Gastrocnemius medialis (tissue), 4 donors: ENCODE results near the gene TSPAN14. TPM values are rescaled to one million over a fixed set of nuclear protein-coding genes. Genes with fewer than 3 reads are reported as not detected.

Experiments
- ATAC-seq, 2 donors: fragments of 150-250 bp; one replicate each; pipeline ENCODE4 v1.9.1; 2016
- DNase-seq, 2 donors: peaks; one replicate each; pipeline ENCODE4 v3.0.0-alpha.2; 2019
- H3K27ac ChIP-seq, 4 donors: fragments of 200-600 bp; sonication (generic); 1 replicate in 1 of 4; 2 replicates in 3 of 4; pipeline ENCODE4 v1.5.1; 2016 to 2018; ENCODE audit warnings: mild to moderate bottlenecking in 2 of 4, moderate library complexity in 1 of 4
- H3K27me3 ChIP-seq, 3 donors: fragments of 200-600 bp; sonication (generic) in 2 of 3; 1 replicate in 1 of 3; 2 replicates in 2 of 3; pipeline versions ENCODE4 v1.5.1 to v1.6.0; 2016 to 2019; ENCODE audit warnings: mild to moderate bottlenecking in 1 of 3, moderate library complexity in 1 of 3
- H3K36me3 ChIP-seq, 2 donors: fragments of 200-600 bp; sonication (generic) in 1 of 2; one replicate each; pipeline ENCODE4 v1.5.1; 2017 to 2018
- H3K4me1 ChIP-seq, 2 donors: fragments of 200-600 bp; sonication (generic) in 1 of 2; one replicate each; pipeline ENCODE4 v1.5.1; 2016 to 2017; ENCODE audit warnings: mild to moderate bottlenecking in 2 of 2
- H3K4me3 ChIP-seq, 4 donors: fragments of 200-600 bp; sonication (generic) in 3 of 4; 1 replicate in 1 of 4; 2 replicates in 3 of 4; pipeline ENCODE4 v1.5.1; 2016 to 2019; ENCODE audit warnings: mild to moderate bottlenecking in 2 of 4
- H3K9me3 ChIP-seq, 3 donors: fragments of 200-600 bp; sonication (generic) in 2 of 3; 1 replicate in 1 of 3; 2 replicates in 2 of 3; pipeline ENCODE4 v1.5.1; 2016 to 2019
- POLR2A ChIP-seq, 2 donors: fragments of 450-650 bp; IDR thresholded peaks; one replicate each; pipeline ENCODE4 v1.6.1; 2017; ENCODE audit warnings: antibody characterized with exemption in 2 of 2, mild to moderate bottlenecking in 2 of 2, moderate library complexity in 2 of 2
- in situ Hi-C, 4 donors: fragments of 200-750 bp; cut with MboI; loops; one replicate each; pipeline versions ENCODE4 v1.15.0 to v1.8.0; 2017; ENCODE audit warnings: low sequenced_read_pairs in 4 of 4
- intact Hi-C: fragments of 100-400 bp; cut with DNase I; formaldehyde crosslinking; loops from one replicate; pipeline ENCODE4 v1.15.1; 2023; ENCODE audit warnings: low total_unique reads
- total RNA-seq, 4 donors: library from RNA; depleted of rRNA; stranded (reverse); fragments of >200 nt; gene quantifications; one replicate each; pipeline versions ENCODE4 v1.1.0 to v1.2.3, GENCODE V29; 2016
- TF ChIP-seq, protein P1 (sequence below), 5 experiments: fragments of 450-650 bp in 3 of 5; fragments of 200-600 bp in 2 of 5; sonication (generic) in 2 of 5; IDR thresholded peaks in 4 of 5; conservative IDR thresholded peaks in 1 of 5; 1 replicate in 4 of 5; 2 replicates in 1 of 5; pipeline ENCODE4 v1.5.1; 2016 to 2019; ENCODE audit warnings: antibody characterized with exemption in 5 of 5, mild to moderate bottlenecking in 3 of 5, moderate library complexity in 3 of 5

TSPAN14 gene
- total RNA-seq, 4 donors from 2014 or later: 22.6 to 29.3 (median 26.9) TPM

DNA sequence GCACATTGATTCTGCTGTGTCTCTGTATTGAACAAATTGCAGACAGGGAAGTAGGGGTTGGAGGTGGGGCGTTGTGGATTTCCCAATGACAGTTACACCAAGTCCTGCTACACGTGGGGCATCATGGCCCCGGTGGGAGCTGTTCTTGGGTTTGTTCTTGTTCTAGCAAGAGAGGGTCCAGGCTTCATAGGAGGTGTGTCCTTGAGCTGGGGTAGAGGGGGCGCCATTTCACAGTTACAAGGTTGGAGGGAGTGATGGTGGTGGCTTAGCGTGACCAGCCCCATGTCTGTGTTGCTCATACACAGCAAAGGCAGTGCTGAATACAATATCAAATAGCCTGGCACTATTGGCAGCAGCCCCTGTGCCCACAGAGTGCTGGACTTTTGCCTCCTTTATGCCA, 99.3 kb downstream of the TSPAN14 start:
- no peak for DNase-seq
- TF ChIP-seq, protein P1, sequence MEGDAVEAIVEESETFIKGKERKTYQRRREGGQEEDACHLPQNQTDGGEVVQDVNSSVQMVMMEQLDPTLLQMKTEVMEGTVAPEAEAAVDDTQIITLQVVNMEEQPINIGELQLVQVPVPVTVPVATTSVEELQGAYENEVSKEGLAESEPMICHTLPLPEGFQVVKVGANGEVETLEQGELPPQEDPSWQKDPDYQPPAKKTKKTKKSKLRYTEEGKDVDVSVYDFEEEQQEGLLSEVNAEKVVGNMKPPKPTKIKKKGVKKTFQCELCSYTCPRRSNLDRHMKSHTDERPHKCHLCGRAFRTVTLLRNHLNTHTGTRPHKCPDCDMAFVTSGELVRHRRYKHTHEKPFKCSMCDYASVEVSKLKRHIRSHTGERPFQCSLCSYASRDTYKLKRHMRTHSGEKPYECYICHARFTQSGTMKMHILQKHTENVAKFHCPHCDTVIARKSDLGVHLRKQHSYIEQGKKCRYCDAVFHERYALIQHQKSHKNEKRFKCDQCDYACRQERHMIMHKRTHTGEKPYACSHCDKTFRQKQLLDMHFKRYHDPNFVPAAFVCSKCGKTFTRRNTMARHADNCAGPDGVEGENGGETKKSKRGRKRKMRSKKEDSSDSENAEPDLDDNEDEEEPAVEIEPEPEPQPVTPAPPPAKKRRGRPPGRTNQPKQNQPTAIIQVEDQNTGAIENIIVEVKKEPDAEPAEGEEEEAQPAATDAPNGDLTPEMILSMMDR (IDR thresholded peaks at IDR 0.05 in 4 of 5, conservative IDR thresholded peaks at IDR 0.05 in 1 of 5): no peak
- no peak for TF ChIP-seq POLR2A (IDR thresholded peaks at IDR 0.05)
- Histone ChIP-seq H3K27ac (no peak overlapping the region), H3K27me3 (no peaks in the 10 kb centered on the region), H3K36me3 (no peaks in the 10 kb centered on the region), H3K4me1 (no peaks in the 10 kb centered on the region), H3K9me3 (no peaks in the 10 kb centered on the region), H3K4me3 (no peak overlapping the region)
- intact Hi-C loops (no loop called here), in situ Hi-C loops (no loop called here)
- ATAC-seq: no peak

DNA sequence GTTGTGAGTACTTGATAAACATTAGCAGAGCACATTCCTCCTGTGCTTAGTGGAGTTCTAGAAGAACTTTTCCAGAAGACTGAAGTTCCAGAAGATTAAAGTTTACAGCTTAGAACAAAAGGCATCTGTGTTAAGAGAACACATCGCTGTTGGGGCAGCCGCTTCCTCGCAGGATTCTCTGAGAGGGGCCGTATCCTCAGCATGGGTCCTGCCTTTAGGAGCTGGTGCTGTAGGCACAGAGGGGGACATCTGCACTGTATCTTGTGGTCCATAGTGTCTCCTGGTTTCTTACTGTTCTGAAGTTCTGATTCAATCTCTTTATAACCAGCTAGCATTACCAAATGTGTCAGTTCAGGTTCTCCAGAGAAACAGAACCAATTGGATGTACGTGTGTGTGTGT, 99.9 kb downstream of the TSPAN14 start:
- no peak overlapping the region for H3K4me3 ChIP-seq
- H3K27me3 ChIP-seq: no peaks in the 10 kb centered on the region
- no peaks in the 10 kb centered on the region for H3K36me3 ChIP-seq
- no peaks in the 10 kb centered on the region for H3K4me1 ChIP-seq
- DNase-seq (no peak), ATAC-seq (no peak)
- TF ChIP-seq, protein P1 (IDR thresholded peaks at IDR 0.05 in 4 of 5, conservative IDR thresholded peaks at IDR 0.05 in 1 of 5): no peak
- no peak for TF ChIP-seq POLR2A (IDR thresholded peaks at IDR 0.05)
- in situ Hi-C loops (no loop called here), intact Hi-C loops (no loop called here)
- no peaks in the 10 kb centered on the region for H3K9me3 ChIP-seq
- no peak overlapping the region for H3K27ac ChIP-seq

DNA sequence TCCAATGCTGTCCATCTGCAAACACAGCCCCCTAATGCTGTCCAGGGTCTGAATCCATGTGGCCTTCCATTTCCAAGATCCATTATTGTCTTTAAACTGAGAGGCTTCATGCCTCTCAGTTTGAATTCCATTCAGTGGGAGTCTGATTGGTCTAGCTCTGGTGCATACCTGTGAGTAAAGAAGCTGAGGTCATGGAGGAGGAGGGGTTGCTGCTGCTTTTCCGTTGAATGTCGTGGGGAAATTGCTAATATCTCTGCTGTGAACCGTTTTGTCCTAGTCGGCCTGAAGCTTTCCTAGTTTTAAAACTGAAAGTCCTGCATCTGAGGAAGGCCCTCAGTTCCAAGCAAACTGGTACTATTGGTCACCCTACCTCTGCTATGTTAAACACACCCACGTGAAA, 101.3 kb downstream of the TSPAN14 start:
- no peaks in the 10 kb centered on the region for H3K9me3 ChIP-seq
- no peak overlapping the region for H3K4me3 ChIP-seq
- H3K27ac ChIP-seq: no peak overlapping the region
- H3K36me3 ChIP-seq: no peaks in the 10 kb centered on the region
- ATAC-seq (no peak), DNase-seq (no peak)
- in situ Hi-C loops (no loop called here), intact Hi-C loops (no loop called here)
- H3K27me3 ChIP-seq: no peaks in the 10 kb centered on the region
- TF ChIP-seq, protein P1 (IDR thresholded peaks at IDR 0.05 in 4 of 5, conservative IDR thresholded peaks at IDR 0.05 in 1 of 5): no peak
- TF ChIP-seq POLR2A (IDR thresholded peaks at IDR 0.05): no peak
- no peaks in the 10 kb centered on the region for H3K4me1 ChIP-seq

DNA sequence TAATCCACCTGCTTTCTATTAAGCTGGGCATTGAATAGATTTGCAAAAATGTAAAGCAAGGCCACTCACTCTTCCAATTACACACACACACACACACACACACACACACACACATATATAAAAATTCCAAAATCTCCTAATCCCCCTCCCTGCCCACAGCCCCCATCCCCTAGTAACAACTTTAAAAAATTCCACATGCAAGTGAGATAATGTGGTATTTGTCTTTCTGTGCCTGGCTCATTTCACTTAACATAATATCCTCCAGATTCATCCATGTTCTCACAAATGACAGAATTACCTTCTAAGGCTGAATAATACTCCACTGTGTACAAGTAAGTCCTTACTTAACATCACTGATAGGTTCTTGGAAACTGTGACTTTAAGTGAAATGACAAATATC, 107.8 kb downstream of the TSPAN14 start:
- in situ Hi-C loops: no loop called here
- H3K4me3 ChIP-seq: no peak overlapping the region
- DNase-seq: no peak

DNA sequence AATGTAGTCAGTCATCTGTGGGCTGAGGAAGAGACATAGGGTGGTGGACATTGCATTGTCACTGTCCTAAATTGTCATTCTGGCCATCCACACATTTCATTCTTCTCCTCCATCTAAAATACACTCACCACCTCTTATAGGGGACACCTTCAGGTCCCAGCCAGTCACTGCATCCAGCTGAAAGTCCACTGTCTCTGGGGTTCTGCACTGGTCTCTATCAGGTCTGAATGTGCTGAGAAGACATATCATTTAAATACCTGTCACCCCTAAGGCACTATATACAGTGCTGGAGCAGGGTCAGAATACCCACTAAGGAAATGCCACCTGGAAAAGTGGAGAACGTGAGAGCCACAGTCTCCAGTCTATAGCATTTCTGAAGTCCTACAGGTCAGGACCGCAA, 113.2 kb downstream of the TSPAN14 start:
- Histone ChIP-seq H3K4me3 (no peak overlapping the region), H3K9me3 (no peaks in the 10 kb centered on the region), H3K27me3 (no peaks in the 10 kb centered on the region), H3K27ac (no peak overlapping the region), H3K36me3 (no peaks in the 10 kb centered on the region), H3K4me1 (no peaks in the 10 kb centered on the region)
- ATAC-seq (no peak), DNase-seq (no peak)
- in situ Hi-C loops (no loop called here), intact Hi-C loops (no loop called here)
- TF ChIP-seq POLR2A (IDR thresholded peaks at IDR 0.05): no peak
- TF ChIP-seq, protein P1 (IDR thresholded peaks at IDR 0.05 in 4 of 5, conservative IDR thresholded peaks at IDR 0.05 in 1 of 5): no peak

More for the DNA sequence above, 107.8 kb downstream of the TSPAN14 start:
- Histone ChIP-seq H3K27me3 (no peaks in the 10 kb centered on the region), H3K4me1 (no peaks in the 10 kb centered on the region), H3K27ac (no peak overlapping the region), H3K36me3 (no peaks in the 10 kb centered on the region), H3K9me3 (no peaks in the 10 kb centered on the region)
- no peak for ATAC-seq
- intact Hi-C loops: no loop called here
- TF ChIP-seq, protein P1 (IDR thresholded peaks at IDR 0.05 in 4 of 5, conservative IDR thresholded peaks at IDR 0.05 in 1 of 5): no peak
- TF ChIP-seq POLR2A (IDR thresholded peaks at IDR 0.05): no peak
